Measurements from ENCODE around the gene RGS21.

GRCh38 chr1:192378878-192379277 is 62.1 kb downstream of the RGS21 start:
- no peak for TF ChIP-seq EZH2 (IDR thresholded peaks at IDR 0.05; ENCODE audit: borderline replicate concordance, control insufficient read depth, low read depth, low read length)
- no peak for TF ChIP-seq EP300 (IDR thresholded peaks at IDR 0.05; ENCODE audit: borderline replicate concordance in 1 of 2, control insufficient read depth in 1 of 2, low read depth in 2 of 2, low read length in 2 of 2)
- TF ChIP-seq CTCF (IDR thresholded peaks at IDR 0.05 in 2 of 3, conservative IDR thresholded peaks at IDR 0.05 in 1 of 3; ENCODE audit: control insufficient read depth in 2 of 3, extremely low read depth in 1 of 3, insufficient read depth in 1 of 3, low read depth in 3 of 3, low read length in 3 of 3) = no peak
- TF ChIP-seq, protein P1, sequence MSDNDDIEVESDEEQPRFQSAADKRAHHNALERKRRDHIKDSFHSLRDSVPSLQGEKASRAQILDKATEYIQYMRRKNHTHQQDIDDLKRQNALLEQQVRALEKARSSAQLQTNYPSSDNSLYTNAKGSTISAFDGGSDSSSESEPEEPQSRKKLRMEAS (IDR thresholded peaks at IDR 0.05; ENCODE audit: low read depth, low read length) = no peak
- TF ChIP-seq ETV6 (conservative IDR thresholded peaks at IDR 0.05 in 1 of 2, IDR thresholded peaks at IDR 0.05 in 1 of 2; ENCODE audit: borderline replicate concordance in 1 of 2, low read depth in 1 of 2) = no peak
- TF ChIP-seq POLR2A (IDR thresholded peaks at IDR 0.05; ENCODE audit: low read depth, low read length) = no peak
- no peak for TF ChIP-seq HDAC2 (IDR thresholded peaks at IDR 0.05)
- TF ChIP-seq EGR1 (IDR thresholded peaks at IDR 0.05; ENCODE audit: borderline replicate concordance in 1 of 2, low read depth in 2 of 2, low read length in 2 of 2) = no peak
- TF ChIP-seq, protein P2, sequence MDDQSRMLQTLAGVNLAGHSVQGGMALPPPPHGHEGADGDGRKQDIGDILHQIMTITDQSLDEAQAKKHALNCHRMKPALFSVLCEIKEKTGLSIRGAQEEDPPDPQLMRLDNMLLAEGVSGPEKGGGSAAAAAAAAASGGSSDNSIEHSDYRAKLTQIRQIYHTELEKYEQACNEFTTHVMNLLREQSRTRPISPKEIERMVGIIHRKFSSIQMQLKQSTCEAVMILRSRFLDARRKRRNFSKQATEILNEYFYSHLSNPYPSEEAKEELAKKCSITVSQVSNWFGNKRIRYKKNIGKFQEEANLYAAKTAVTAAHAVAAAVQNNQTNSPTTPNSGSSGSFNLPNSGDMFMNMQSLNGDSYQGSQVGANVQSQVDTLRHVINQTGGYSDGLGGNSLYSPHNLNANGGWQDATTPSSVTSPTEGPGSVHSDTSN (IDR thresholded peaks at IDR 0.05; ENCODE audit: insufficient replicate concordance, low read depth, low read length) = no peak
- no peak for TF ChIP-seq TARDBP (IDR thresholded peaks at IDR 0.05; ENCODE audit: borderline replicate concordance)
- no peak for TF ChIP-seq SMAD1 (IDR thresholded peaks at IDR 0.05; ENCODE audit: low read depth, partially characterized antibody)

Measured in GM12878 (cell line).